ENCODE results near the gene MGAT4C. TPM values are rescaled to one million over a fixed set of nuclear protein-coding genes. Genes with fewer than 3 reads are reported as not detected.

MGAT4C gene
- total and polyA plus RNA-seq, 2 experiments from 2014 or later = 2.9 to 4.8 TPM

DNA sequence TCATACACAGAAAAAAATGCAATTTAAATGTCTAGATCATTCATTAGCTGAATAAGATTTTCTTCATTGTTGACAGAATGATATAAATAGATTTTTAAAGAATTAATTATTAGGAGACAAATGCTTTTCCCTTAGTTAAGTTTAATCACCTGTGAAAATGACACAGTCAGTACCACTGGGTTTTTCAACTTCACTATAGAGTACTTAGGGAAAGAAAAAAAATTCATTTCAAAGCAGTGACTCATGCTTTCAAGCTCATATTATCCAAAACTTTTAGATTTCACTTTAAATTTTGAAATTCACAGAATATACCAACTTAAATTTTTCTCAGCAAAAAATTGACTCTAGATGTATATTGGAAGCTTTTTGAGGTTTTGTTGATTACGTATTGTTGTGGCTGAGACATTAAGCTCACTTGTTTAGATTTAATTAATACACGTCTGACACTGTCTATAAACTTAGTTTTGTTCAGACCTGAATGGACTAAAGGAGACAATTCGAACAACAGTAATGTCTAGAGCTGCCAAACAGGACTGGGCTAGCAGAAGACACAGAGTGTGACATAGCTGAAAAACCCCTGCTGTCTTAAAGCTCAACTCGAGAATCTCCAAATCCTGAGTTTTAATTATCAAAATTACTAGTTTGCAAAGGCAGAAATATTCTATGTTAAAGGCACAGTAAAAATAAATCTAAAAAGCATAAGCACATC is 1.6 kb downstream of the MGAT4C start:
- Histone ChIP-seq H3K4me2 (peak overlapping the region; percentile 17), H3K4me3 (no peak overlapping the region), H3K4me1 (ENCODE audit: insufficient read depth) (no peaks in the 10 kb centered on the region), H3K36me3 (replicated peaks; ENCODE audit: insufficient read depth, low read depth) (no peaks in the 10 kb centered on the region), H3K27ac (no peak overlapping the region), H3K27me3 (no peaks in the 10 kb centered on the region), H3K79me2 (no peaks in the 10 kb centered on the region), H3K9me3 (ENCODE audit: low read depth) (no peaks in the 10 kb centered on the region), H2AFZ (no peak overlapping the region), H4K20me1 (ENCODE audit: insufficient read depth, poor library complexity, severe bottlenecking) (no peaks in the 10 kb centered on the region), H3K9me2 (replicated peaks; ENCODE audit: insufficient read depth) (no peaks in the 10 kb centered on the region)
- TF ChIP-seq, protein P1, sequence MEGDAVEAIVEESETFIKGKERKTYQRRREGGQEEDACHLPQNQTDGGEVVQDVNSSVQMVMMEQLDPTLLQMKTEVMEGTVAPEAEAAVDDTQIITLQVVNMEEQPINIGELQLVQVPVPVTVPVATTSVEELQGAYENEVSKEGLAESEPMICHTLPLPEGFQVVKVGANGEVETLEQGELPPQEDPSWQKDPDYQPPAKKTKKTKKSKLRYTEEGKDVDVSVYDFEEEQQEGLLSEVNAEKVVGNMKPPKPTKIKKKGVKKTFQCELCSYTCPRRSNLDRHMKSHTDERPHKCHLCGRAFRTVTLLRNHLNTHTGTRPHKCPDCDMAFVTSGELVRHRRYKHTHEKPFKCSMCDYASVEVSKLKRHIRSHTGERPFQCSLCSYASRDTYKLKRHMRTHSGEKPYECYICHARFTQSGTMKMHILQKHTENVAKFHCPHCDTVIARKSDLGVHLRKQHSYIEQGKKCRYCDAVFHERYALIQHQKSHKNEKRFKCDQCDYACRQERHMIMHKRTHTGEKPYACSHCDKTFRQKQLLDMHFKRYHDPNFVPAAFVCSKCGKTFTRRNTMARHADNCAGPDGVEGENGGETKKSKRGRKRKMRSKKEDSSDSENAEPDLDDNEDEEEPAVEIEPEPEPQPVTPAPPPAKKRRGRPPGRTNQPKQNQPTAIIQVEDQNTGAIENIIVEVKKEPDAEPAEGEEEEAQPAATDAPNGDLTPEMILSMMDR (IDR thresholded peaks at IDR 0.05; ENCODE audit: poor library complexity) = no peak
- no peak for TF ChIP-seq EZH2phosphoT487 (IDR thresholded peaks at IDR 0.05; ENCODE audit: low read depth, severe bottlenecking, unreplicated experiment)
- no peak for TF ChIP-seq EZH2 (IDR thresholded peaks at IDR 0.05; ENCODE audit: borderline replicate concordance)
- 57% methylated on average over 4 of the region's 4 CpGs for whole genome bisulfite sequencing (ENCODE audit: low lambda C conversion rate, missing lambda C conversion rate)
- DNase-seq (ENCODE audit: low spot score) = no peak

DNA sequence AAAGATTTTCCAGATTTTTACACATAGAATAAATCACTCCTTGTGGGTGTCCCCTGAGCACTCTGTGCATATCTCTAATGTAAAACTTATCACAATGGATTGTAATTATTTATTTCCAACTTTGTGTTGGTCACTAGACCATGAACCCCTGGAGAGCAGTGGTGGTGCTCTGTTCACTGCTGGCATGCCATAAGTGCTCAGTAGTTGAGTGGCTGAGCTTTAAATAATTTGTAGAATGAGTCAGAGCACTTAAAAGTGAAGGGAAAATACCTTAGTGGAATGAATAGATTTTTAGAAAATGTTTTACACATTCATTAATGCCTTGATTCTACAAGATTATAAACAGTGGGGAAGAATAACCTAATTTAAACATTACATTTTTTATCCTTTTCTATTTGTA is 6.3 kb downstream of the MGAT4C start:
- Histone ChIP-seq H3K27me3 (no peaks in the 10 kb centered on the region), H3K27ac (no peak overlapping the region), H4K20me1 (ENCODE audit: insufficient read depth, poor library complexity, severe bottlenecking) (no peaks in the 10 kb centered on the region), H3K79me2 (no peaks in the 10 kb centered on the region), H3K4me3 (no peak overlapping the region), H2AFZ (no peak overlapping the region), H3K4me1 (ENCODE audit: insufficient read depth) (no peaks in the 10 kb centered on the region), H3K36me3 (replicated peaks; ENCODE audit: insufficient read depth, low read depth) (no peaks in the 10 kb centered on the region), H3K9me2 (replicated peaks; ENCODE audit: insufficient read depth) (no peaks in the 10 kb centered on the region), H3K4me2 (no peak overlapping the region), H3K9me3 (ENCODE audit: low read depth) (no peaks in the 10 kb centered on the region)
- no peak for DNase-seq (ENCODE audit: low spot score)
- TF ChIP-seq EZH2 (IDR thresholded peaks at IDR 0.05; ENCODE audit: borderline replicate concordance) (no peak), EZH2phosphoT487 (IDR thresholded peaks at IDR 0.05; ENCODE audit: low read depth, severe bottlenecking, unreplicated experiment) (no peak)
- TF ChIP-seq, protein P1 (IDR thresholded peaks at IDR 0.05; ENCODE audit: poor library complexity) = no peak

DNA sequence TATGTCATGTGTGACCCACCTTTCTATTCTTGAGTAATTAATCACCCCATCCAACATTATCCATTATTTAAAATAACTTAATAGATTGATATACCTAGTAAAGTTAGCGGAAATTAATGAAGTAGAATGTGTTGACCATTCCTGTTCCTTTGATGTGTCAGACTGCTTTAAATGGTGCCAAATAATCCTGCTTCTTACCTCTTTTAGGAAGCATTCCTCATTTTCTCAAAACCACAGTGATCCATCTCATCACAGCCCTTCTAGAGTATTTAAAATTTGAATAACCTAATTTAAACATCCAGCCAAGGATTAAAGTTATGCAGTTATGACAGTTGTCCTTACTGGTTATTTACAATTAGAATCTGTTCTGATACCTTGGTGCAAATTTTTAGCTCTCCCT is 6.9 kb downstream of the MGAT4C start:
- H3K9me2 ChIP-seq (replicated peaks; ENCODE audit: insufficient read depth) = no peaks in the 10 kb centered on the region
- H3K79me2 ChIP-seq = no peaks in the 10 kb centered on the region
- H3K27ac ChIP-seq = no peak overlapping the region
- H3K9me3 ChIP-seq (ENCODE audit: low read depth) = no peaks in the 10 kb centered on the region
- 47% methylated on average over 1 of the region's 1 CpG for WGBS (ENCODE audit: low lambda C conversion rate, missing lambda C conversion rate)
- no peak overlapping the region for H3K4me3 ChIP-seq
- no peak for DNase-seq (ENCODE audit: low spot score)
- H3K4me1 ChIP-seq (ENCODE audit: insufficient read depth) = no peaks in the 10 kb centered on the region
- no peaks in the 10 kb centered on the region for H3K27me3 ChIP-seq
- no peak for TF ChIP-seq EZH2 (IDR thresholded peaks at IDR 0.05; ENCODE audit: borderline replicate concordance)
- no peak for TF ChIP-seq EZH2phosphoT487 (IDR thresholded peaks at IDR 0.05; ENCODE audit: low read depth, severe bottlenecking, unreplicated experiment)
- TF ChIP-seq, protein P1 (IDR thresholded peaks at IDR 0.05; ENCODE audit: poor library complexity) = no peak
- H4K20me1 ChIP-seq (ENCODE audit: insufficient read depth, poor library complexity, severe bottlenecking) = no peaks in the 10 kb centered on the region
- H3K4me2 ChIP-seq = no peak overlapping the region
- no peak overlapping the region for H2AFZ ChIP-seq
- no peaks in the 10 kb centered on the region for H3K36me3 ChIP-seq (replicated peaks; ENCODE audit: insufficient read depth, low read depth)

All from hepatocyte (in vitro differentiated cells).